ENCODE results near the gene WDR41. TPM values are rescaled to one million over a fixed set of nuclear protein-coding genes. Genes with fewer than 3 reads are reported as not detected.
"Not testable (repeated sequence)": the region's sequence is repeated elsewhere in the genome, so short reads cannot be mapped to it uniquely, and the experiment has no call there.

WDR41 gene, protein sequence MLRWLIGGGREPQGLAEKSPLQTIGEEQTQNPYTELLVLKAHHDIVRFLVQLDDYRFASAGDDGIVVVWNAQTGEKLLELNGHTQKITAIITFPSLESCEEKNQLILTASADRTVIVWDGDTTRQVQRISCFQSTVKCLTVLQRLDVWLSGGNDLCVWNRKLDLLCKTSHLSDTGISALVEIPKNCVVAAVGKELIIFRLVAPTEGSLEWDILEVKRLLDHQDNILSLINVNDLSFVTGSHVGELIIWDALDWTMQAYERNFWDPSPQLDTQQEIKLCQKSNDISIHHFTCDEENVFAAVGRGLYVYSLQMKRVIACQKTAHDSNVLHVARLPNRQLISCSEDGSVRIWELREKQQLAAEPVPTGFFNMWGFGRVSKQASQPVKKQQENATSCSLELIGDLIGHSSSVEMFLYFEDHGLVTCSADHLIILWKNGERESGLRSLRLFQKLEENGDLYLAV
- 15.5 and 22.5 TPM in 2 replicates for total RNA-seq

- intact Hi-C loops (cut with micrococcal nuclease) = loop anchor here (1.0 to 2.0 kb wide), 8 partner anchors 113 to 1492 kb away; partner anchors contain the start of genes AGGF1, AP3B1, TBCA and ZBED3
These were observed at the start of gene WDR41 for GRCh38 chr5:77491783-77492652. TSS of gene WDR41 (minus strand) at chr5:77492316. CDS start at chr5:77492220, 96 bp downstream.

- intact Hi-C loops (cut with micrococcal nuclease) = no loop called here
These were observed 39.2 kb upstream of the WDR41 start for GRCh38 chr5:77531297-77531696.

GRCh38 chr5:77518304-77518703 is 26.2 kb upstream of the WDR41 start:
- intact Hi-C loops (cut with micrococcal nuclease) = loop anchor here (1.0 to 10.0 kb wide), 2 partner anchors 746 to 782 kb away; no protein-coding TSS in a partner anchor

DNA sequence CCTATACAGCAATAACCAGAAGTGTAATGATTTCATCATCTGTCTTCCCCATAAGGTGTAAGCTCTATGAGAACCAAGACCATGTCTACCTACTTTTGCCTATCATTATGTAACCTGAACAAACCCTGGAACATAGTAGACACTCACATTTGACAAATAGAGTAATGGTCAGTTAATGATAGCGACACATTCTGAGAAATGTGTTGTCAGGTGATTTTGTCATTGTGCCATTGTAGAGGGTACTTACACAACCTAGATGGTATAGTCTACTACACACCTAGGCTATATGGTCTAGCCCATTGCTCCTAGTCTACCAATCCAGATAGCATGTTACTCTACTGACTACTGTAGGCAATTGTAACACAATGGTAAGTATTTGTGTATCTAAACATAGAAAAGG is 22.3 kb upstream of the WDR41 start:
- intact Hi-C loops (cut with micrococcal nuclease) = loop anchor here (10.0 kb wide), 1 partner anchor 750 kb away; no protein-coding TSS in a partner anchor

- intact Hi-C loops (cut with micrococcal nuclease) = loop anchor here (10.0 kb wide), 1 partner anchor 751 kb away; no protein-coding TSS in a partner anchor
These were observed 21.2 kb upstream of the WDR41 start for GRCh38 chr5:77513321-77513720.

- intact Hi-C loops (cut with micrococcal nuclease) = not testable (repeated sequence)
These were observed 9.0 kb upstream of the WDR41 start for GRCh38 chr5:77501132-77501531.

DNA sequence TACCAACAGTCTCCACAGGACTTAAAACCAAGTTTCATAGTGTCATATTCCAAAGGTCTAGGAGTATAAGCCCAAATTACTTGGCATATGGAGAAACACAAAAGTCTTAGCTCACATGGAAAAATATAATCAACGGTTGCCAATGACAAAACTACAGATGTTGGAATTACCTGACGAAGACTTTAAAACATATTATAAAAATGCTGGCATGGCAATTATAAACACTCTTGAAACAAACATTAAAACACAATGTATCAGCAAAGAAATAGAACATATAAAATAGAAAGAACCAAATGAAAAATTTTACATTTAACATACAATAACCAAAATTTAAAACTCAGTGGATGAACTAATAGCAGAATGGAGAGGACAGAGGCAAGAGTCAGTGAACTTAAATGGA is 7.9 kb upstream of the WDR41 start:
- intact Hi-C loops (cut with micrococcal nuclease) = no loop called here

GRCh38 chr5:77499441-77499840 is 7.3 kb upstream of the WDR41 start:
- intact Hi-C loops (cut with micrococcal nuclease) = no loop called here

GRCh38 chr5:77498952-77499351 is 6.8 kb upstream of the WDR41 start:
- intact Hi-C loops (cut with micrococcal nuclease) = no loop called here

DNA sequence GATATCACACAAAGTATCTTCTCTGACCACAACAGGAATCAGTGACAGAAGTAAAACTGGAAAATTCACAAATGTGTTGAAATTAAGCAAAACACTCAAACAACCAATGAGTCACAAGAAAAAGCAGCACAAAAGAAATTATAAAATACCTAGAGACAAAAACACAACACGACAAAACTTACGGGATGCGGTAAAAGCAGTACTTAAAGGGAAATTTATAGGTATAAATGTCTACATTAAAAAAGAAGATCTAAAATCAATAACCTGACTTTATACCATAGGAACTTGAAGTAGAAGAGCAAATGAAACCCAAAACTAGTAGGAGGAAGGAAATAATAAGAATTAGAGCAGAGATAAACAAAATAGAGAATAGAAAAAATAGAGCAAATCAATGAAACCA is 2.8 kb upstream of the WDR41 start:
- intact Hi-C loops (cut with micrococcal nuclease) = no loop called here

DNA sequence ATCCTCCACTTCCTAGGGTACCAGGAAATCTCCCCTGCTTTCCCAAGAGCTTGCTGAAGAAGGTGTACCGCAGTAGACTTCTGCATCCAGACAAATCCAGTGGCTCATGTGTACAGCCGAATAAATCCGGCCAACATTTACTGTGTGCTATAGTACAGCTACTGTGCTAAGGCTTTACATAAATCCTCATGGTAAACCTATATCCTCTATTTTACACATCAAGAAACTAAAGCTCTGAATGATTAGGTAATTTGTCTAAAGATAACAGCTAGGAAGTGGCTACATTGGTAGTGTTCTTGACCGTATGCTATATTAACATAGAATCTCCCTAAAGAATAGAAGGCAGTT is 511 bp upstream of the WDR41 start:
- intact Hi-C loops (cut with micrococcal nuclease) = loop anchor here (1.0 to 2.0 kb wide), 8 partner anchors 113 to 1492 kb away; partner anchors contain the start of genes AGGF1, AP3B1, TBCA and ZBED3

DNA sequence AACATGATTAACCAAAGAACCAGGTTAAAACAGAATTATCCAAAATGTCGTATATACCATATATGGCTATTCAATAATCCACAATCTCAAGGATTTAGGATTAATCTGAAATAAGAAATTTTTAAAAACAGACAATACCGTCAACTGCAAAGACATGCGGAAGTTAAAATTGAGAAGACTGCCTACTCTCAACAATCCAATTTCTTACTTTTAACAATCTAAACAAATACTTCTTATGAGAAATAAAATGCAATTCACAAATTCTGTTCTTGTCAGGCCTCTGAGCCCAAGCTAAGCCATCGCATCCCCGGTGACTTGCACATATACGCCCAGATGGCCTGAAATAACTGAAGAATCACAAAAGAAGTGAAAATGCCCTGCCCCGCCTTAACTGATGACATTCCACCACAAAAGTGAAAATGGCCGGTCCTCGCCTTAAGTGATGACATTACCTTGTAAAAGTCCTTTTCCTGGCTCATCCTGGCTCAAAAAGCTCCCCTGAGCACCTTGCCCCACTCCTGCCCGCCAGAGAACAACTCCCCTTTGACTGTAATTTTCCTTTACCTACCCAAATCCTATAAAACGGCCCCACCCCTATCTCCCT is 1.3 kb downstream of the WDR41 start:
- intact Hi-C loops (cut with micrococcal nuclease) = not testable (repeated sequence)

- intact Hi-C loops (cut with micrococcal nuclease) = no loop called here
These were observed 5.7 kb downstream of the WDR41 start for GRCh38 chr5:77486344-77486962.

DNA sequence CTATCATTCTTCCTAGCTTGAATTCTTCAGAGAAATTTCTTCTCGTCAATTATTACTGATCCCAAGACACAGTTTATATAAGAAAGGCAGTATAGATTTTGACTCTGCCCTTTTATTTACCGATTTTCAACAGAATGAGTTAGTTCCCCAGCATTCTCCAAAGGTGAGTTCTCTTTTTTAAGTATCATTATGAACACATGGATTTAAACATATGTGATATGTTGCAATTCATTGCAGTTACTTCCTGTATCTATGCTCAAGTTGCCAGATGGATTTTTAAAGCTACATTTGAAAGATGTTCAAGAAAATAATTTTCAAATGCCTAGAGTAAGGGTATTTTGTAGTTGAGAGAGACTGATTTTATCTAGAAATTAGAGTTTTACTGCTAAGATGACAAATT is 8.4 kb downstream of the WDR41 start:
- intact Hi-C loops (cut with micrococcal nuclease) = no loop called here

DNA sequence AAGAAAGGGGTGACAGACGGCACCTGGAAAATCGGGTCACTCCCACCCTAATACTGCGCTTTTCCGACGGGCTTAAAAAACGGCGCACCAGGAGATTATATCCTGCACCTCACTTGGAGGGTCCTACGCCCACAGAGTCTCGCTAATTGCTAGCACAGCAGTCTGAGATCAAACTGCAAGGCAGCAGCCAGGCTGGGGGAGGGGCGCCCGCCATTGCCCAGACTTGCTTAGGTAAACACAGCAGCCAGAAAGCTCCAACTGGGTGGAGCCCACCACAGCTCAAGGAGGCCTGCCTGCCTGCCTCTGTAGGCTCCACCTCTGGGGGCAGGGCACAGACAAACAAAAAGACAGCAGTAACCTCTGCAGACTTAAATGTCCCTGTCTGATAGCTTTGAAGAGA is 17.1 kb downstream of the WDR41 start:
- intact Hi-C loops (cut with micrococcal nuclease) = not testable (repeated sequence)

GRCh38 chr5:77468875-77469274 is 23.2 kb downstream of the WDR41 start:
- intact Hi-C loops (cut with micrococcal nuclease) = not testable (repeated sequence)

DNA sequence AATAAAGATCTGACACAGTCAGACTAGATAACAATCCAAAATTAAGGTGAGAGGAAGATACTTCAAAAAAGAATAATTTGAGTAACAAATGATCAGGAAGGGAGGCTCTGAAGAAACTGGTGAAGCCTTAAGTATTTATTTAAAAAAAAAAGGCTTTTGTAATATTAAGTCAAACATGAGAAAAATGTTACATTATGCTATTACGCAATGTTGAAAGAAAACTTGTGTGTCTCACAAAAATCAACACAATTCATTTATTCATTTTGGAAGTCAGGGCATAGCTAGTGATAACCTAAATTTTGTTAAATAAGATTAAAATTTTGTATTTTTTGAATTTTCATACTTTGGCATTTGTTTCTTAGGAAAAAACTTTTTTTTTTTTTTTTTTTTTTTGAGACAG is 28.2 kb downstream of the WDR41 start:
- intact Hi-C loops (cut with micrococcal nuclease) = no loop called here

DNA sequence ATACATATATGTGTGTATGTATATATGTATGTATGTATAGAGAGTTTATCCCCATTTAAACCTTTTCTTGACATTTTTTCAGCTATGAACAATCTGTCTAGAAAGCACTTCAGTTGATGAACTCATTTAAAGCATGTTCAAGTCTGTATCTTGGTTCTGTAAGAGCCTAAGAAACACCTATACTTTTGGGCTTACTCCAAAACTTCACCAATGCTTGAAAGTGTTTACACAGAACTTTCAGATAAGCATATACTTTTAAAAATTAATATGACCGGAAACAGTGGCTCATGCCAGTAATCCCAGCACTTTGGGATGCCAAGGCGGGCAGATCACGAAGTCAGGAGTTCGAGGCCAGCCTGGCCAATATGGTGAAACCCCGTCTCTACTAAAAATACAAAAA is 30.8 kb downstream of the WDR41 start:
- intact Hi-C loops (cut with micrococcal nuclease) = no loop called here

GRCh38 chr5:77454123-77454522 is 38.0 kb downstream of the WDR41 start:
- intact Hi-C loops (cut with micrococcal nuclease) = no loop called here

- intact Hi-C loops (cut with micrococcal nuclease) = no loop called here
These were observed 39.8 kb downstream of the WDR41 start for GRCh38 chr5:77452351-77452750.

DNA sequence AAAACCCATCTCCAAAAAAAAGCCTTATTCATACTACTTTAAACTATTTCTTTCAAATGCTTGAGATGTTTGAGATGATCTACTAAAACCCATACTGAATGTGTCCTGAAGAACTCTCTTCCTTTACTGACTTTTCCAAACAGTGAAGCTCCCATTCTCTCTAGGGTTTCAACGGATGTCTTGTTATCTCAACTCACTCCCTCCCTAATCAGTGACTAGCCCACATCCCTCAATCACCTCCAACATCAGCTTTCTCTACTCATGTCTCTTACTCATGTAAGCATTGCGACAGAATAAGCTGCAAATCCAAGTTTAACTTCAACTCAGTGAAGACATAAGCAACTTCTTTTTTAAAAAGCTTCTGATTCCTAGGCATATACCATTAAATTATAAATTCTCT is 42.1 kb downstream of the WDR41 start:
- intact Hi-C loops (cut with micrococcal nuclease) = no loop called here
